DND-41 (cell line): ENCODE results near the gene ATP8A2.

Source experiments
- CTCF ChIP-seq: IDR thresholded peaks from 2 replicates; pipeline ENCODE4 v1.5.1; 2012; ENCODE audit warnings: borderline replicate concordance, low read length, moderate library complexity, mild to moderate bottlenecking; ENCODE audit not compliant: poor library complexity, severe bottlenecking; ENCODE audit errors: extremely low read depth
- EZH2 ChIP-seq: IDR thresholded peaks from 3 replicates; pipeline ENCODE4 v1.6.1; 2012; ENCODE audit warnings: borderline replicate concordance, low read depth, mild to moderate bottlenecking, moderate library complexity, low read length, inconsistent platforms; ENCODE audit not compliant: severe bottlenecking

- TF ChIP-seq CTCF (no peak), EZH2 (no peak)
These were observed 492.3 kb downstream of the ATP8A2 start for GRCh38 chr13:25864116-25864515.
